SKM-1 (cell line): ENCODE results near the gene HMOX2.

Experiments
- DNase-seq: peaks from one replicate; lab custom pipeline; 2025; ENCODE audit not compliant: unreplicated experiment; lab: John Stamatoyannopoulos, UW

HMOX2 gene

GRCh38 chr16:4552541-4552940, 76.3 kb downstream of the HMOX2 start:
- DNase-seq = no peak

GRCh38 chr16:4556112-4556511, 79.9 kb downstream of the HMOX2 start, which contains the start of gene C16orf96:
C16orf96 (plus strand) TSS chr16:4556340; CDS start chr16:4556490, 150 bp downstream.
- no peak for DNase-seq

GRCh38 chr16:4556580-4556979, 80.4 kb downstream of the HMOX2 start:
- no peak for DNase-seq

- DNase-seq = no peak
Measured at GRCh38 chr16:4557973-4558372, 81.8 kb downstream of the HMOX2 start.
